HG02759 (cell line): Measurements from ENCODE around the gene PPFIA4.
"Not testable (repeated sequence)": the region's sequence is repeated elsewhere in the genome, so short reads cannot be mapped to it uniquely, and the experiment has no call there.

Experiments used
- ATAC-seq: cut with Tn5 transposase; IDR thresholded peaks from one replicate; pipeline ENCODE4 v1.9.1; 2021; ENCODE audit warnings: mild to moderate bottlenecking, moderate library complexity; ENCODE audit not compliant: unreplicated experiment

The PPFIA4 gene

GRCh38 chr1:203026031-203026665 lies at the start of gene PPFIA4:
Gene PPFIA4, plus strand, starts transcription at chr1:203026491. Its CDS starts 12,518 bp downstream, at chr1:203039009.
- peak; percentile 86 for ATAC-seq

GRCh38 chr1:202976633-202977032 lies 49.7 kb upstream of the PPFIA4 start:
- ATAC-seq, result no peak

- ATAC-seq, result no peak
Observed at GRCh38 chr1:202979459-202979858, 46.8 kb upstream of the PPFIA4 start.

GRCh38 chr1:202981939-202982338 lies 44.4 kb upstream of the PPFIA4 start:
- no peak for ATAC-seq

- ATAC-seq, result no peak
Observed at GRCh38 chr1:202982715-202983430, 43.4 kb upstream of the PPFIA4 start.

GRCh38 chr1:202986120-202986519 lies 40.2 kb upstream of the PPFIA4 start:
- ATAC-seq, result not testable (repeated sequence)

GRCh38 chr1:202987255-202987654 lies 39.0 kb upstream of the PPFIA4 start:
- ATAC-seq, result no peak

- no peak for ATAC-seq
Observed at GRCh38 chr1:202987922-202988583, 38.2 kb upstream of the PPFIA4 start.

GRCh38 chr1:202989879-202990278 lies 36.4 kb upstream of the PPFIA4 start:
- no peak for ATAC-seq

GRCh38 chr1:202991112-202991511 lies 35.2 kb upstream of the PPFIA4 start:
- ATAC-seq, result no peak

GRCh38 chr1:202994756-202995155 lies 31.5 kb upstream of the PPFIA4 start:
- ATAC-seq, result no peak

GRCh38 chr1:202998836-202999750 lies 27.2 kb upstream of the PPFIA4 start:
- no peak for ATAC-seq

- no peak for ATAC-seq
Observed at GRCh38 chr1:203000217-203000944, 25.9 kb upstream of the PPFIA4 start.

- no peak for ATAC-seq
Observed at GRCh38 chr1:203001986-203002385, 24.3 kb upstream of the PPFIA4 start.

GRCh38 chr1:203002951-203003350 lies 23.3 kb upstream of the PPFIA4 start:
- ATAC-seq, result no peak

- not testable (repeated sequence) for ATAC-seq
Observed at GRCh38 chr1:203005395-203006142, 20.7 kb upstream of the PPFIA4 start.

- peak; percentile 91 for ATAC-seq
Observed at GRCh38 chr1:203006948-203007871, 19.1 kb upstream of the PPFIA4 start, which contains the start of gene TMEM183A. Gene TMEM183A, plus strand, starts transcription at chr1:203007374. Its CDS starts 92 bp downstream, at chr1:203007466.

- ATAC-seq, result no peak
Observed at GRCh38 chr1:203009185-203009584, 17.1 kb upstream of the PPFIA4 start.
